Ishikawa (cell line): ENCODE measurements around the gene PPP1R13B.

Experiments used
- CEBPB ChIP-seq: IDR thresholded peaks from 2 replicates; pipeline ENCODE4 v1.6.1; 2012
- CREB1 ChIP-seq: IDR thresholded peaks from 2 replicates; pipeline ENCODE4 v1.6.1; 2012; ENCODE audit warnings: low read depth
- EGR1 ChIP-seq: IDR thresholded peaks from 2 replicates; pipeline ENCODE4 v1.6.1; 2012
- EP300 ChIP-seq: IDR thresholded peaks from 2 replicates; pipeline ENCODE4 v1.6.1; 2012; ENCODE audit warnings: borderline replicate concordance
- FOXM1 ChIP-seq: IDR thresholded peaks from 2 replicates; pipeline ENCODE4 v1.6.1; 2012; ENCODE audit warnings: low read depth, borderline replicate concordance
- NFIC ChIP-seq: IDR thresholded peaks from 2 replicates; pipeline ENCODE4 v1.6.1; 2012
- RAD21 ChIP-seq: IDR thresholded peaks from 2 replicates; pipeline ENCODE4 v1.6.1; 2012; ENCODE audit warnings: low read depth
- TAF1 ChIP-seq: IDR thresholded peaks from 2 replicates; pipeline ENCODE4 v1.6.1; 2012; ENCODE audit warnings: low read depth, mild to moderate bottlenecking
- TCF12 ChIP-seq: IDR thresholded peaks from 2 replicates; pipeline ENCODE4 v1.6.1; 2012; ENCODE audit warnings: low read depth
- TEAD4 ChIP-seq: IDR thresholded peaks from 2 replicates; pipeline ENCODE4 v1.6.1; 2012
- YY1 ChIP-seq: IDR thresholded peaks from 2 replicates; pipeline ENCODE4 v1.6.1; 2012; ENCODE audit warnings: low read depth
- ZBTB7A ChIP-seq: IDR thresholded peaks from 2 replicates; pipeline ENCODE4 v1.6.1; 2012; ENCODE audit warnings: low read depth
- TF ChIP-seq, protein P1 (sequence below): IDR thresholded peaks from 2 replicates; pipeline ENCODE4 v1.6.1; 2012
- TF ChIP-seq, protein P2 (sequence below): IDR thresholded peaks from 2 replicates; pipeline ENCODE4 v1.6.1; 2012
- TF ChIP-seq, protein P3 (sequence below): IDR thresholded peaks from 2 replicates; pipeline ENCODE4 v1.6.1; 2012; ENCODE audit warnings: low read depth, mild to moderate bottlenecking

The PPP1R13B gene

DNA sequence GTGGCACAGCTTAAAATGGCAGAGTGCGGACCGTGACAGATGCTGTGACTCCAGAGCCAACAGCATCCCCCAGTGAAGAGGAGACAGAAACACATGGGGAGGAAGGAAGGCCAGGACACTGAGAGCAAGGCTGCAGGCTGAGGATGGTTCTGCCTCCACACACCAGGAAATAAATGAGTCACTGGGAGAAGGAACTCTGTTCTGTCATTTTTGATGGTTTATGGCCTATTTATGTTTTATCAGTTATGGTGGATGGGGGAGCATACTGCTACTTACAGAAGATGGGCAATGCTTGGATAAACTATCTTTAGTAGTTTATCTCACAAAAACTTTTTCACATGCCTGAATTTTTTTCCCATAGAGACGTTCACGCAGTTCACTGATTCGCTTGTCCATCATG is 97.9 kb downstream of the PPP1R13B start:
- TF ChIP-seq FOXM1 = no peak
- TF ChIP-seq CEBPB = no peak
- no peak for TF ChIP-seq ZBTB7A
- TF ChIP-seq TCF12 = no peak
- TF ChIP-seq, protein P1, sequence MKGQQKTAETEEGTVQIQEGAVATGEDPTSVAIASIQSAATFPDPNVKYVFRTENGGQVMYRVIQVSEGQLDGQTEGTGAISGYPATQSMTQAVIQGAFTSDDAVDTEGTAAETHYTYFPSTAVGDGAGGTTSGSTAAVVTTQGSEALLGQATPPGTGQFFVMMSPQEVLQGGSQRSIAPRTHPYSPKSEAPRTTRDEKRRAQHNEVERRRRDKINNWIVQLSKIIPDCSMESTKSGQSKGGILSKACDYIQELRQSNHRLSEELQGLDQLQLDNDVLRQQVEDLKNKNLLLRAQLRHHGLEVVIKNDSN = no peak
- TF ChIP-seq, protein P2, sequence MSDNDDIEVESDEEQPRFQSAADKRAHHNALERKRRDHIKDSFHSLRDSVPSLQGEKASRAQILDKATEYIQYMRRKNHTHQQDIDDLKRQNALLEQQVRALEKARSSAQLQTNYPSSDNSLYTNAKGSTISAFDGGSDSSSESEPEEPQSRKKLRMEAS = no peak
- no peak for TF ChIP-seq CREB1
- no peak for TF ChIP-seq EP300
- TF ChIP-seq TEAD4 = no peak
- TF ChIP-seq RAD21 = no peak
- TF ChIP-seq, protein P3, sequence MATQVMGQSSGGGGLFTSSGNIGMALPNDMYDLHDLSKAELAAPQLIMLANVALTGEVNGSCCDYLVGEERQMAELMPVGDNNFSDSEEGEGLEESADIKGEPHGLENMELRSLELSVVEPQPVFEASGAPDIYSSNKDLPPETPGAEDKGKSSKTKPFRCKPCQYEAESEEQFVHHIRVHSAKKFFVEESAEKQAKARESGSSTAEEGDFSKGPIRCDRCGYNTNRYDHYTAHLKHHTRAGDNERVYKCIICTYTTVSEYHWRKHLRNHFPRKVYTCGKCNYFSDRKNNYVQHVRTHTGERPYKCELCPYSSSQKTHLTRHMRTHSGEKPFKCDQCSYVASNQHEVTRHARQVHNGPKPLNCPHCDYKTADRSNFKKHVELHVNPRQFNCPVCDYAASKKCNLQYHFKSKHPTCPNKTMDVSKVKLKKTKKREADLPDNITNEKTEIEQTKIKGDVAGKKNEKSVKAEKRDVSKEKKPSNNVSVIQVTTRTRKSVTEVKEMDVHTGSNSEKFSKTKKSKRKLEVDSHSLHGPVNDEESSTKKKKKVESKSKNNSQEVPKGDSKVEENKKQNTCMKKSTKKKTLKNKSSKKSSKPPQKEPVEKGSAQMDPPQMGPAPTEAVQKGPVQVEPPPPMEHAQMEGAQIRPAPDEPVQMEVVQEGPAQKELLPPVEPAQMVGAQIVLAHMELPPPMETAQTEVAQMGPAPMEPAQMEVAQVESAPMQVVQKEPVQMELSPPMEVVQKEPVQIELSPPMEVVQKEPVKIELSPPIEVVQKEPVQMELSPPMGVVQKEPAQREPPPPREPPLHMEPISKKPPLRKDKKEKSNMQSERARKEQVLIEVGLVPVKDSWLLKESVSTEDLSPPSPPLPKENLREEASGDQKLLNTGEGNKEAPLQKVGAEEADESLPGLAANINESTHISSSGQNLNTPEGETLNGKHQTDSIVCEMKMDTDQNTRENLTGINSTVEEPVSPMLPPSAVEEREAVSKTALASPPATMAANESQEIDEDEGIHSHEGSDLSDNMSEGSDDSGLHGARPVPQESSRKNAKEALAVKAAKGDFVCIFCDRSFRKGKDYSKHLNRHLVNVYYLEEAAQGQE = no peak
- no peak for TF ChIP-seq YY1
- no peak for TF ChIP-seq EGR1
- TF ChIP-seq NFIC = no peak

DNA sequence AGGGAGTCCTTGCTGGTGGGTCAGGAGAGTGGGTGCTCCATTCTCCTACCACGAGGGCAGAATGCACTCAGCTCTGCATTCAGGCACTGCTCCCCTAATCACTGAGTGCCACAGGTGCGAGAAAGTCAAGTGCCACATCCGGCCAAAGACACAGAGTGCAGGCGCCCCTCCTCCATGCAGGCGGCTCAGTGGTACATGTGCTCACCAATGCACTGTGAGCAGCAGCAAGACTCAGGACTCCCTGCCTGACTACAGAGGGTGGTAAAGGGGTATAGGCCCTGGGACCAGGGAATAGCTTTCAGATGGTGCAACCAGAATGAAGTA is 98.9 kb downstream of the PPP1R13B start:
- no peak for TF ChIP-seq ZBTB7A
- TF ChIP-seq CEBPB = no peak
- TF ChIP-seq, protein P2 = no peak
- TF ChIP-seq EGR1 = no peak
- TF ChIP-seq, protein P1 = no peak
- no peak for TF ChIP-seq YY1
- TF ChIP-seq, protein P3 = no peak
- no peak for TF ChIP-seq NFIC
- no peak for TF ChIP-seq EP300
- TF ChIP-seq RAD21 = no peak
- TF ChIP-seq FOXM1 = no peak
- TF ChIP-seq TCF12 = no peak
- no peak for TF ChIP-seq TEAD4
- TF ChIP-seq CREB1 = no peak
- no peak for TF ChIP-seq TAF1

DNA sequence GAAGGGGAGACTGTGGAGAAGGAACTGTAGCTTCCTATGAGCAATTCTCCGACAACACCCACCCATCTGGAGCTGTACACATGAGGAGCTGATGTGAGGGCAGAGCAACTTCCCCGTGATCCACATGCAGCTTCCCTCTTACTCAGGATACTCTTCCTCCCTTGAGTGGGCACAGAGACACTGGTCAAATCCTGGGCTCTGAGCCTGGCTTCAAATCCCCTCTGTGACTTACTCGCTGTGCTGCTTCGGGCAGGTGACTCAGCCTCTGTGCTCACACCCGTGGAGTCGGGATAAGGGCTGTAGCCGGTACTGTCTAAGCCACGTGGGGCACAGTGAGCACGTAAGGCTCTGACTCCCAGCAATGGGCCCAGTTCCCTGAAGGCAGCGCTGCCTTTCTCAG is 100.7 kb downstream of the PPP1R13B start:
- TF ChIP-seq ZBTB7A (no peak), RAD21 (no peak), CREB1 (no peak), FOXM1 (no peak), YY1 (no peak), TEAD4 (no peak), EP300 (no peak), TAF1 (no peak)
- TF ChIP-seq, protein P2 = no peak
- TF ChIP-seq, protein P1 = no peak
- TF ChIP-seq, protein P3 = no peak

DNA sequence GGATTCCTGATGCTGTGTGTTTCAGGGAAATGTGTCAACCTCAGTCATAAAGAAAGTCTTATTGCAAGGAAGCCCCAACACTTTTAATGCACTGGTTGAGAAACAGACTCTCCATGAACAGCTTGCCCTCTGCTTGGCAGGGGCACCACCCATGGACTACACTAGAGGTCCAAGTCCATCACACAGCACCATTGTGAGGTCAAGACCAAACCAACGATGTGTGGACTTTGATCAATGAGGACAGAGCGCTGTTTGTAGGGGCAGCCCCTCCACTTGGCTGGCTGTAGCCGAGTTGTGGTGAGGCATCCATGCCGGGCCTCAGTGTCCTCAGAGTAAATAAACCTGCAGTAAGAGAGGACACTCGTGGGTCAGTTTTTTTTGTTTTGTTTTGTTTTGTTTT is 102.0 kb downstream of the PPP1R13B start:
- no peak for TF ChIP-seq TCF12
- no peak for TF ChIP-seq TAF1
- TF ChIP-seq NFIC = no peak
- TF ChIP-seq RAD21 = no peak
- TF ChIP-seq TEAD4 = no peak
